Endodermal cell (in vitro differentiated cells): ENCODE results near the gene PRR9. TPM values are rescaled to one million over a fixed set of nuclear protein-coding genes. Genes with fewer than 3 reads are reported as not detected.

Experiments
- DNase-seq: peaks from one replicate; pipeline ENCODE4 v3.0.0-alpha.2; 2017
- H3K27ac ChIP-seq: 2 replicates; pipeline ENCODE4 v1.5.1; 2013; ENCODE audit warnings: mild to moderate bottlenecking, low read depth, low read length, moderate library complexity
- H3K27me3 ChIP-seq: 2 replicates; pipeline ENCODE4 v1.6.1; 2013; ENCODE audit warnings: mild to moderate bottlenecking, low read length, moderate library complexity; ENCODE audit not compliant: insufficient read depth, control insufficient read depth, poor library complexity, severe bottlenecking
- H3K36me3 ChIP-seq: 2 replicates; pipeline ENCODE4 v1.7.0; 2013; ENCODE audit warnings: mild to moderate bottlenecking, low read length, moderate library complexity; ENCODE audit not compliant: control insufficient read depth, insufficient read depth
- H3K4me1 ChIP-seq: one replicate; pipeline ENCODE4 v1.7.0; 2013; ENCODE audit warnings: low read length; ENCODE audit not compliant: control insufficient read depth, insufficient read depth
- H3K4me3 ChIP-seq: 2 replicates; pipeline ENCODE4 v1.5.1; 2013; ENCODE audit warnings: mild to moderate bottlenecking, low read length, moderate library complexity
- H3K9ac ChIP-seq: 2 replicates; pipeline ENCODE4 v1.6.1; 2013; ENCODE audit warnings: mild to moderate bottlenecking, low read length, moderate library complexity; ENCODE audit not compliant: poor library complexity, severe bottlenecking; ENCODE audit errors: extremely low read depth
- H3K9me3 ChIP-seq: 2 replicates; pipeline ENCODE4 v1.6.1; 2013; ENCODE audit warnings: mild to moderate bottlenecking, low read length, moderate library complexity; ENCODE audit not compliant: control insufficient read depth
- H3K27ac Mint-ChIP-seq: 2 replicates; pipeline ENCODE4 v1.8.0; 2020; ENCODE audit warnings: mixed read lengths
- H3K27me3 Mint-ChIP-seq: 2 replicates; pipeline ENCODE4 v1.8.0; 2021; ENCODE audit warnings: mild to moderate bottlenecking, mixed read lengths; ENCODE audit not compliant: insufficient read depth
- H3K36me3 Mint-ChIP-seq: 2 replicates; pipeline ENCODE4 v1.8.0; 2020; ENCODE audit warnings: low read depth, mixed read lengths
- H3K4me1 Mint-ChIP-seq: 2 replicates; pipeline ENCODE4 v1.8.0; 2020; ENCODE audit warnings: mixed read lengths
- H3K4me3 Mint-ChIP-seq: 2 replicates; pipeline ENCODE4 v1.8.0; 2020; ENCODE audit warnings: mild to moderate bottlenecking, moderate library complexity, mixed read lengths
- H3K9me3 Mint-ChIP-seq: 2 replicates; pipeline ENCODE4 v1.8.0; 2020; ENCODE audit warnings: mild to moderate bottlenecking, mixed read lengths
- CTCF ChIP-seq: fragments of 200-600 bp; sonication (generic); conservative IDR thresholded peaks from 2 replicates; pipeline ENCODE4 v1.5.0; 2021; ENCODE audit warnings: antibody characterized with exemption, mild to moderate bottlenecking
- WGBS, 2 experiments: methylation state at CpG; one replicate each; pipeline versions ENCODE4 v1.1.5 to v1.1.7; 2013; ENCODE audit warnings: missing lambda C conversion rate in 2 of 2, mixed read lengths in 1 of 2; ENCODE audit not compliant: insufficient coverage in 1 of 2, insufficient read length in 1 of 2; 5-methylcytosine and 5-hydroxymethylcytosine counted together
- total RNA-seq, 2 donors: library from RNA; stranded (reverse); fragmentation: NEBNext Ultra II Directional in 1 of 2; extraction: Animal tissue kit (Norgen Biotek cat#: 25700) in 1 of 2; gene quantifications; 2 replicates in 1 of 2; 3 replicates in 1 of 2; pipeline ENCODE4 v1.2.1, GENCODE V29; 2021

Gene PRR9
- total RNA-seq, 2 donors from 2014 or later: not detected

- no peaks in the 10 kb centered on the region for H3K4me1 ChIP-seq
- H3K9me3 Mint-ChIP-seq: no peaks in the 10 kb centered on the region
Observed at GRCh38 chr1:153265457-153265856, 48.1 kb downstream of the PRR9 start.

More at GRCh38 chr1:153265457-153265856, 48.1 kb downstream of the PRR9 start:
- Mint-ChIP-seq H3K4me1 (peaks cover 5% of the 10 kb centered on the region), H3K4me3 (no peak overlapping the region), H3K27ac (no peak overlapping the region), H3K27me3 (peaks cover 62% of the 10 kb centered on the region), H3K36me3 (no peaks in the 10 kb centered on the region)
- peak; percentile 36 for TF ChIP-seq CTCF
- Histone ChIP-seq H3K27ac (no peak overlapping the region), H3K36me3 (no peaks in the 10 kb centered on the region), H3K9me3 (no peaks in the 10 kb centered on the region), H3K4me3 (no peak overlapping the region), H3K27me3 (peaks cover 60% of the 10 kb centered on the region), H3K9ac (no peak overlapping the region)
- no CpG with 5 or more reads among the region's 1 CpG for WGBS, 2 experiments
- no peak for DNase-seq

Other genes with a start within 250 kb of the PRR9 start
- not detected for gene SPRR4, start 246.9 kb upstream of the PRR9 start, total RNA-seq
- not detected for gene SPRR1A, start 233.5 kb upstream of the PRR9 start, total RNA-seq
- gene SPRR3, start 215.8 kb upstream of the PRR9 start, total RNA-seq: not detected
- not detected for gene SPRR1B, start 186.4 kb upstream of the PRR9 start, total RNA-seq
- under 1 TPM in 1 of 2 donors, not detected in 1; 0.42 TPM for gene SPRR2D, start 176.5 kb upstream of the PRR9 start, total RNA-seq
- gene SPRR2A, start 160.1 kb upstream of the PRR9 start, total RNA-seq: not detected
- not detected for gene SPRR2B, start 146.0 kb upstream of the PRR9 start, total RNA-seq
- gene SPRR2E, start 123.1 kb upstream of the PRR9 start, total RNA-seq: not detected
- gene SPRR2F, start 104.1 kb upstream of the PRR9 start, total RNA-seq: not detected
- gene SPRR2G, start 66.7 kb upstream of the PRR9 start, total RNA-seq: not detected
- not detected for gene LELP1, start 14.2 kb upstream of the PRR9 start, total RNA-seq
- gene LORICRIN, start 42.1 kb downstream of the PRR9 start, total RNA-seq: not detected
- not detected for gene PGLYRP3, start 95.4 kb downstream of the PRR9 start, total RNA-seq
- not detected for gene PGLYRP4, start 131.3 kb downstream of the PRR9 start, total RNA-seq
- not detected for gene S100A9, start 140.3 kb downstream of the PRR9 start, total RNA-seq
- gene S100A12, start 158.0 kb downstream of the PRR9 start, total RNA-seq: not detected
- not detected for gene S100A8, start 173.5 kb downstream of the PRR9 start, total RNA-seq
- not detected for gene S100A7A, start 198.9 kb downstream of the PRR9 start, total RNA-seq
- not detected for gene S100A7, start 243.1 kb downstream of the PRR9 start, total RNA-seq